ENCODE measurements around the gene KCNK15.

The KCNK15 gene

GRCh38 chr20:44736170-44737021, 9.3 kb upstream of the KCNK15 start:
- peak; percentile 62 for DNase-seq (ENCODE audit: low spot score)

GRCh38 chr20:44737116-44737515, 8.5 kb upstream of the KCNK15 start:
- no peak for DNase-seq (ENCODE audit: low spot score)

- peak; percentile 87 for DNase-seq (ENCODE audit: low spot score)
Measured at GRCh38 chr20:44738813-44739477, 6.7 kb upstream of the KCNK15 start.

GRCh38 chr20:44739942-44740341, 5.7 kb upstream of the KCNK15 start:
- DNase-seq (ENCODE audit: low spot score), result peak; percentile 67

GRCh38 chr20:44742304-44743079, 3.2 kb upstream of the KCNK15 start:
- DNase-seq (ENCODE audit: low spot score), result no peak

GRCh38 chr20:44743080-44743701, 2.5 kb upstream of the KCNK15 start:
- DNase-seq (ENCODE audit: low spot score), result no peak

GRCh38 chr20:44743916-44744655, 1.6 kb upstream of the KCNK15 start:
- peak; percentile 70 for DNase-seq (ENCODE audit: low spot score)

- DNase-seq (ENCODE audit: low spot score), result no peak
Measured at GRCh38 chr20:44745122-44745597, 505 bp upstream of the KCNK15 start.

GRCh38 chr20:44746367-44747165, 901 bp downstream of the KCNK15 start:
- no peak for DNase-seq (ENCODE audit: low spot score)

GRCh38 chr20:44747166-44748004, 1.7 kb downstream of the KCNK15 start:
- DNase-seq (ENCODE audit: low spot score), result peak; percentile 84

- no peak for DNase-seq (ENCODE audit: low spot score)
Measured at GRCh38 chr20:44748005-44748370, 2.3 kb downstream of the KCNK15 start.

GRCh38 chr20:44750081-44750805, 4.6 kb downstream of the KCNK15 start:
- DNase-seq (ENCODE audit: low spot score), result no peak

- DNase-seq (ENCODE audit: low spot score), result no peak
Measured at GRCh38 chr20:44752099-44752931, 6.7 kb downstream of the KCNK15 start.

- DNase-seq (ENCODE audit: low spot score), result no peak
Measured at GRCh38 chr20:44754554-44754953, 8.9 kb downstream of the KCNK15 start.

- no peak for DNase-seq (ENCODE audit: low spot score)
Measured at GRCh38 chr20:44756011-44756688, 10.5 kb downstream of the KCNK15 start.

- no peak for DNase-seq (ENCODE audit: low spot score)
Measured at GRCh38 chr20:44756956-44757355, 11.3 kb downstream of the KCNK15 start.
